ENCODE data around the gene RRAGC.
A peak's percentile ranks its signal among the peaks of the same experiment; 100 is the strongest.

RRAGC gene

DNA sequence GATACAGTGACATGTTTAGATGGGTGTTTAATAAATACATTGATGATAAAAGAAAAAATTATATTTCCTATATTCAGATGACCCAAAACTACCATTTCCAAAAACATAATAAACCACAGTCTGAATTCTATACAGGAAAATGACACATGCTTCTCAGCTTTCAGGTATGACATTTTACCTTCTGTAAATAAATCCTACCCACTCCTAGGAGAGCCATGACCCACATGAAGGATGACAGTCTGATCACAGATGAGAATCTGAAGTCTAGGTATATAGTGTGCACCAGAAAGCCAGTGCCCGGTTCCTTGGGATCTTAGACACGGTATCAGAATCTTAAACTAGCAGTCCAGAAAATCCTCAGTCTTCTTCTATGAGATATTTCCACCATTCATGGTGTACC is 25.5 kb upstream of the RRAGC start:
- H3K27me3 ChIP-seq (ENCODE audit: insufficient read depth, low read depth, severe bottlenecking) = no peaks in the 10 kb centered on the region

GRCh38 chr1:38881487-38881886 is 21.9 kb upstream of the RRAGC start, which contains the start of gene GJA9:
Gene GJA9, minus strand, starts transcription at chr1:38881587. Its CDS starts 5,489 bp downstream, at chr1:38876098.
- no peaks in the 10 kb centered on the region for H3K36me3 ChIP-seq
- no peaks in the 10 kb centered on the region for H3K27me3 ChIP-seq (ENCODE audit: insufficient read depth, low read depth, severe bottlenecking)
- H3K9me3 ChIP-seq (ENCODE audit: severe bottlenecking) = no peaks in the 10 kb centered on the region
- no peak within 1 kb of the TSS for H3K4me3 ChIP-seq (ENCODE audit: low read depth, low read length)
- no peak for TF ChIP-seq CTCF (IDR thresholded peaks at IDR 0.05; ENCODE audit: low read depth, low read length)
- no peak within 1 kb of the TSS for H3K27ac ChIP-seq
- DNase-seq = no peak

More for the DNA sequence above, 25.5 kb upstream of the RRAGC start:
- Histone ChIP-seq H3K9me3 (ENCODE audit: severe bottlenecking) (no peaks in the 10 kb centered on the region), H3K36me3 (no peaks in the 10 kb centered on the region), H3K27ac (no peak overlapping the region), H3K4me3 (ENCODE audit: low read depth, low read length) (no peak overlapping the region)
- TF ChIP-seq CTCF (IDR thresholded peaks at IDR 0.05; ENCODE audit: low read depth, low read length) = no peak
- DNase-seq = no peak

DNA sequence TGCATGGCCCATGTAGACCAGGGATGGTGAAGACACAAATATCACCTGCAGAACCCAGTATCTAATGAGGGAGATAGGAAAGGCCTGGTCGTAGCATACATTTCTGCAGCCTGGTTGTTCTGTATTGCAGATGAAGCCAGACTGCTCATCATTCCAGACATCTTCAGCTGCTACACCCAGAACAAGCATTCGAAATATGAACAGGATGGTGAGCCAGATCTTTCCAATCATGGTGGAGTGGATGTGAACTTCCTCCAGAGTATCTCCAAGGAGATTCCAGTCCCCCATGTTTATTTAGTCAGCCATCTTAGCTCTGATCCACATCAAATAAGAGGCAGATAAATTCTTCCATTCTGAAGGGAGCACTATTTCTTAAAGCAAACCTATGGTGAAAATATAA is 16.2 kb upstream of the RRAGC start:
- no peak for TF ChIP-seq CTCF (IDR thresholded peaks at IDR 0.05; ENCODE audit: low read depth, low read length)
- no peaks in the 10 kb centered on the region for H3K9me3 ChIP-seq (ENCODE audit: severe bottlenecking)
- no peaks in the 10 kb centered on the region for H3K36me3 ChIP-seq
- H3K4me3 ChIP-seq (ENCODE audit: low read depth, low read length) = no peak overlapping the region
- DNase-seq = no peak
- no peak overlapping the region for H3K27ac ChIP-seq
- no peaks in the 10 kb centered on the region for H3K27me3 ChIP-seq (ENCODE audit: insufficient read depth, low read depth, severe bottlenecking)

GRCh38 chr1:38873027-38873969 is 13.7 kb upstream of the RRAGC start, which contains the start of gene MYCBP:
Gene MYCBP, minus strand, starts transcription at chr1:38873348. Its CDS starts 43 bp downstream, at chr1:38873305.
- no peaks in the 10 kb centered on the region for H3K27me3 ChIP-seq (ENCODE audit: insufficient read depth, low read depth, severe bottlenecking)
- no peak for TF ChIP-seq CTCF (IDR thresholded peaks at IDR 0.05; ENCODE audit: low read depth, low read length)
- H3K27ac ChIP-seq = peak within 1 kb of the TSS; percentile 51
- DNase-seq = peak; percentile 96
- H3K4me3 ChIP-seq (ENCODE audit: low read depth, low read length) = peak within 1 kb of the TSS; percentile 62
- H3K36me3 ChIP-seq = peaks cover 3% of the 10 kb centered on the region
- no peaks in the 10 kb centered on the region for H3K9me3 ChIP-seq (ENCODE audit: severe bottlenecking)

GRCh38 chr1:38872401-38873026 is 12.9 kb upstream of the RRAGC start:
- H3K27ac ChIP-seq = peak overlapping the region; percentile 51; the same call in 1 of the 2 replicates
- H3K27me3 ChIP-seq (ENCODE audit: insufficient read depth, low read depth, severe bottlenecking) = no peaks in the 10 kb centered on the region
- no peak for DNase-seq
- no peak for TF ChIP-seq CTCF (IDR thresholded peaks at IDR 0.05; ENCODE audit: low read depth, low read length)
- no peaks in the 10 kb centered on the region for H3K9me3 ChIP-seq (ENCODE audit: severe bottlenecking)
- H3K36me3 ChIP-seq = peaks cover 3% of the 10 kb centered on the region
- H3K4me3 ChIP-seq (ENCODE audit: low read depth, low read length) = peak overlapping the region; percentile 62

Data from WERI-Rb-1 (cell line).